ENCODE results near the gene RBSN.

DNA sequence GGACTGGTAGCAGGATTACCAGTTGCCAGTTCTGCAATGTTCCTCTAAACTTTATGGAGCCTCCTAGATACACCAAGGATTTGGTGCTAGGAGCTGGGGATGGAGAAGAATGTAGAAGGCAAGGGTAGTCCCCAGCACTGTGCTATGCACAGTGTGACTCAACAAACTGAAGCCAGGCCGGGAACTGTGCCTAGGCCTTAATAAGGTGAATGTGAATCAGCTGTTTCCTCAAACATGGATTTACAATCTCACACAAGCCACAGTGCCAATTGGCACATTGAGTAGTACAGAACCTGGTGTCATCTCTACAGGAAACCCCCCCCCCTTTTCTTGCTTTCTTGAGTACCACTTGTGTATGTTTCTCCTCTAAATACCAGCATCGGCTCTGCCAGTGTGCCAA, 66.3 kb downstream of the RBSN start:
- TF ChIP-seq POLR2AphosphoS5 (IDR thresholded peaks at IDR 0.05; ENCODE audit: borderline replicate concordance, low read depth, low read length) (no peak), EZH2 (IDR thresholded peaks at IDR 0.05) (no peak)

All from SK-N-MC (cell line).